Fibroblast of lung (primary cell): ENCODE data around the gene MPZL3. TPM values are rescaled to one million over a fixed set of nuclear protein-coding genes. Genes with fewer than 3 reads are reported as not detected.

ENCODE experiments used
- DNase-seq, 2 donors: peaks; one replicate each; pipeline versions ENCODE4 v3.0.0 to v3.0.0-alpha.2; 2010; ENCODE audit warnings: low read depth in 2 of 2
- H2AFZ ChIP-seq: 2 replicates; pipeline ENCODE4 v1.5.1; 2012; ENCODE audit warnings: low read length, control low read depth, inconsistent platforms
- H3K27ac ChIP-seq: 2 replicates; pipeline ENCODE4 v1.5.1; 2011; ENCODE audit warnings: low read length, control low read depth; ENCODE audit not compliant: insufficient read depth
- H3K27me3 ChIP-seq: 2 replicates; pipeline ENCODE4 v1.5.1; 2011; ENCODE audit warnings: mild to moderate bottlenecking, low read length; ENCODE audit not compliant: control insufficient read depth, insufficient read depth
- H3K36me3 ChIP-seq: 2 replicates; pipeline ENCODE4 v1.5.1; 2011; ENCODE audit warnings: low read length; ENCODE audit not compliant: control insufficient read depth, insufficient read depth
- H3K4me1 ChIP-seq: 2 replicates; pipeline ENCODE4 v1.5.1; 2011; ENCODE audit warnings: low read length; ENCODE audit not compliant: control insufficient read depth, insufficient read depth; ENCODE audit errors: extremely low read depth
- H3K4me2 ChIP-seq: 2 replicates; pipeline ENCODE4 v1.5.1; 2011; ENCODE audit warnings: low read length, control low read depth; ENCODE audit not compliant: insufficient read depth; ENCODE audit errors: extremely low read depth
- H3K4me3 ChIP-seq, 4 experiments: fragments of 200-600 bp in 1 of 4; sonication (generic) in 1 of 4; replicated peaks in 1 of 4; 2 replicates each; pipeline ENCODE4 v1.5.1; 2011 to 2016; ENCODE audit warnings: low read length in 4 of 4, low read depth in 3 of 4, mild to moderate bottlenecking in 3 of 4, control low read depth in 2 of 4, inconsistent platforms in 1 of 4, mixed read lengths in 1 of 4; ENCODE audit not compliant: insufficient read depth in 1 of 4; ENCODE audit errors: control extremely low read depth in 1 of 4
- H3K79me2 ChIP-seq: 2 replicates; pipeline ENCODE4 v1.5.1; 2012; ENCODE audit warnings: mild to moderate bottlenecking, low read length, inconsistent platforms; ENCODE audit not compliant: control insufficient read depth, insufficient read depth
- H3K9ac ChIP-seq: 2 replicates; pipeline ENCODE4 v1.5.1; 2011; ENCODE audit warnings: mild to moderate bottlenecking, low read length, control low read depth; ENCODE audit not compliant: insufficient read depth
- H3K9me3 ChIP-seq: 2 replicates; pipeline ENCODE4 v1.5.1; 2012; ENCODE audit warnings: low read depth, low read length; ENCODE audit not compliant: control insufficient read depth, insufficient read depth
- H4K20me1 ChIP-seq: 2 replicates; pipeline ENCODE4 v1.5.1; 2011; ENCODE audit warnings: low read length; ENCODE audit not compliant: control insufficient read depth, insufficient read depth; ENCODE audit errors: extremely low read depth
- CTCF ChIP-seq, 2 donors: IDR thresholded peaks in 1 of 2; conservative IDR thresholded peaks in 1 of 2; 1 replicate in 1 of 2; 2 replicates in 1 of 2; pipeline ENCODE4 v1.5.1; 2011 to 2012; ENCODE audit warnings: low read length in 2 of 2, control low read depth in 1 of 2, inconsistent platforms in 1 of 2, low read depth in 1 of 2, mild to moderate bottlenecking in 1 of 2
- EZH2 ChIP-seq: IDR thresholded peaks from 2 replicates; pipeline ENCODE4 v1.5.1; 2012; ENCODE audit warnings: low read length, control low read depth, mild to moderate bottlenecking; ENCODE audit errors: missing control alignments
- polyA plus RNA-seq, 2 donors: library from polyadenylated mRNA; depleted of rRNA in 1 of 2; stranded (reverse) in 1 of 2; unstranded in 1 of 2; fragments of >200 nt; gene quantifications; 2 replicates each; pipeline ENCODE4 v1.2.1, GENCODE V29; 2011 to 2012; ENCODE audit warnings: missing spikeins in 1 of 2
- total RNA-seq: library from RNA; depleted of rRNA; stranded (reverse); fragments of >200 nt; gene quantifications from 2 replicates; pipeline ENCODE4 v1.2.1, GENCODE V29; 2014

Gene MPZL3
- total and polyA plus RNA-seq, 2 donors (not counting 1 experiment from before 2014, with no cell fraction given), result 0.33 to 0.44 TPM

GRCh38 chr11:118295815-118296454 is 43.8 kb upstream of the MPZL3 start:
- no peak overlapping the region for H3K27ac ChIP-seq
- no peaks in the 10 kb centered on the region for H3K79me2 ChIP-seq
- H3K4me1 ChIP-seq, result no peaks in the 10 kb centered on the region
- no peaks in the 10 kb centered on the region for H3K36me3 ChIP-seq
- H3K4me2 ChIP-seq, result no peak overlapping the region
- no peak overlapping the region for H3K4me3 ChIP-seq
- TF ChIP-seq EZH2 (no peak), CTCF (conservative IDR thresholded peaks at IDR 0.05 in 1 of 2, IDR thresholded peaks at IDR 0.05 in 1 of 2; ENCODE audit: low read depth in 1 of 2, low read length in 2 of 2) (peak; percentile 29 to 42)
- no peaks in the 10 kb centered on the region for H3K27me3 ChIP-seq
- H3K9me3 ChIP-seq, result no peaks in the 10 kb centered on the region
- no peak overlapping the region for H2AFZ ChIP-seq
- no peaks in the 10 kb centered on the region for H4K20me1 ChIP-seq
- no peak overlapping the region for H3K9ac ChIP-seq
- peak; percentile 15 to 27 for DNase-seq

- no peaks in the 10 kb centered on the region for H3K79me2 ChIP-seq
- no peaks in the 10 kb centered on the region for H4K20me1 ChIP-seq
- TF ChIP-seq CTCF (conservative IDR thresholded peaks at IDR 0.05 in 1 of 2, IDR thresholded peaks at IDR 0.05 in 1 of 2; ENCODE audit: low read depth in 1 of 2, low read length in 2 of 2) (no peak), EZH2 (no peak)
- H3K4me1 ChIP-seq, result no peaks in the 10 kb centered on the region
- no peaks in the 10 kb centered on the region for H3K9me3 ChIP-seq
- no peak overlapping the region for H3K27ac ChIP-seq
- H3K27me3 ChIP-seq, result no peaks in the 10 kb centered on the region
- no peak overlapping the region for H3K4me2 ChIP-seq
- H3K36me3 ChIP-seq, result no peaks in the 10 kb centered on the region
- H3K9ac ChIP-seq, result no peak overlapping the region
- no peak overlapping the region for H2AFZ ChIP-seq
- no peak overlapping the region for H3K4me3 ChIP-seq
- DNase-seq, result no peak
These were observed 43.0 kb upstream of the MPZL3 start for GRCh38 chr11:118295199-118295598.

- DNase-seq, result no peak
- H4K20me1 ChIP-seq, result no peaks in the 10 kb centered on the region
- no peaks in the 10 kb centered on the region for H3K9me3 ChIP-seq
- H3K4me1 ChIP-seq, result no peaks in the 10 kb centered on the region
- no peak for TF ChIP-seq CTCF (conservative IDR thresholded peaks at IDR 0.05 in 1 of 2, IDR thresholded peaks at IDR 0.05 in 1 of 2; ENCODE audit: low read depth in 1 of 2, low read length in 2 of 2)
- no peak for TF ChIP-seq EZH2
- no peak overlapping the region for H3K4me3 ChIP-seq
- H3K36me3 ChIP-seq, result no peaks in the 10 kb centered on the region
- no peak overlapping the region for H2AFZ ChIP-seq
- no peak overlapping the region for H3K4me2 ChIP-seq
- no peak overlapping the region for H3K9ac ChIP-seq
- H3K27me3 ChIP-seq, result no peaks in the 10 kb centered on the region
- H3K27ac ChIP-seq, result no peak overlapping the region
- no peaks in the 10 kb centered on the region for H3K79me2 ChIP-seq
These were observed 41.9 kb upstream of the MPZL3 start for GRCh38 chr11:118294053-118294452.
